K562 (cell line): ENCODE results near the gene TUT4. TPM values are rescaled to one million over a fixed set of nuclear protein-coding genes. Genes with fewer than 3 reads are reported as not detected.

Experiments used
- ATAC-seq: fragments of 200-7000 bp; cut with Tn5 transposase; 3 replicates; pipeline ENCODE4 v1.9.1; 2020; ENCODE audit warnings: moderate library complexity
- BruUV-seq: library from RNA; stranded (reverse); fragments of 400-500 nt; replicated peaks from 2 replicates; lab custom pipeline; 2021; lab: Mats Ljungman, UMichigan
- CTCF ChIA-PET: fragments of 300-600 bp; formaldehyde crosslinking; extraction: SDS; loops from one replicate; lab custom pipeline; 2021; ENCODE audit warnings: low intra/inter-chr PET ratio; lab: Yijun Ruan, JAX
- POLR2A ChIA-PET: fragments of 300-600, 350-650 bp; sonication (Branson Sonifier 250); formaldehyde crosslinking; extraction: SDS; loops from one replicate; lab custom pipeline; 2021; ENCODE audit warnings: antibody characterized with exemption, inconsistent platforms; lab: Yijun Ruan, JAX
- DNase-seq, 4 experiments: peaks; one replicate each; pipeline versions ENCODE4 v3.0.0 to v3.0.0-alpha.2; 2011 to 2018; ENCODE audit warnings: low spot score in 3 of 4, mixed read lengths in 3 of 4; ENCODE audit errors: extremely low read depth in 1 of 4
- FAIRE-seq: peaks from 2 replicates; lab custom pipeline; 2011; peaks lifted over from hg19 to GRCh38; lab: Jason Lieb, UNC
- H2AFZ ChIP-seq: 2 replicates; pipeline ENCODE4 v1.6.0; 2011; ENCODE audit warnings: low read depth, low read length, control low read depth, inconsistent platforms
- H3K27ac ChIP-seq: fragments of 200-600 bp; 3 replicates; pipeline ENCODE4 v1.8.0; 2011; ENCODE audit warnings: low read depth, mild to moderate bottlenecking, control low read depth, inconsistent platforms, low read length, moderate library complexity, mixed read lengths; ENCODE audit errors: extremely low read depth
- H3K27me3 ChIP-seq, 2 experiments: fragments of 300-600 bp in 1 of 2; 2 replicates in 1 of 2; 3 replicates in 1 of 2; pipeline versions ENCODE4 v1.6.0 to v1.8.0; 2011; ENCODE audit warnings: inconsistent platforms in 2 of 2, low read length in 2 of 2, mild to moderate bottlenecking in 1 of 2, mixed read lengths in 1 of 2, moderate library complexity in 1 of 2; ENCODE audit not compliant: control insufficient read depth in 2 of 2, insufficient read depth in 2 of 2
- H3K36me3 ChIP-seq: fragments of 300-600 bp; 3 replicates; pipeline ENCODE4 v1.8.0; 2011; ENCODE audit warnings: mild to moderate bottlenecking, low read length, inconsistent platforms; ENCODE audit not compliant: control insufficient read depth, insufficient read depth
- H3K4me1 ChIP-seq, 2 experiments: fragments of 200-600 bp in 1 of 2; replicated peaks in 1 of 2; 2 replicates in 1 of 2; 3 replicates in 1 of 2; pipeline versions ENCODE4 v1.5.1 to v1.8.0; 2011; ENCODE audit warnings: inconsistent platforms in 2 of 2, low read length in 2 of 2, mild to moderate bottlenecking in 1 of 2, mixed read lengths in 1 of 2, moderate library complexity in 1 of 2; ENCODE audit not compliant: control insufficient read depth in 2 of 2, insufficient read depth in 2 of 2
- H3K4me2 ChIP-seq: 2 replicates; pipeline ENCODE4 v1.6.1; 2011; ENCODE audit warnings: low read length, control low read depth, inconsistent platforms, mixed read lengths; ENCODE audit not compliant: insufficient read depth
- H3K4me3 ChIP-seq: fragments of 200-600 bp; sonication (generic), shearing (Covaris generic); 2 replicates; pipeline ENCODE4 v1.5.1; 2016; ENCODE audit warnings: control low read depth, inconsistent platforms
- H3K79me2 ChIP-seq: fragments of 200-600 bp; 3 replicates; pipeline ENCODE4 v1.8.0; 2011; ENCODE audit warnings: low read length, inconsistent platforms; ENCODE audit not compliant: control insufficient read depth, insufficient read depth
- H3K9ac ChIP-seq, 2 experiments: 2 replicates each; pipeline versions ENCODE4 v1.6.0 to v1.6.1; 2011; ENCODE audit warnings: low read depth in 2 of 2, low read length in 2 of 2, control low read depth in 1 of 2, inconsistent platforms in 1 of 2, mild to moderate bottlenecking in 1 of 2, mixed read lengths in 1 of 2; ENCODE audit not compliant: insufficient read depth in 1 of 2
- H3K9me1 ChIP-seq: one replicate; pipeline ENCODE4 v1.6.0; 2011; ENCODE audit warnings: inconsistent platforms, mild to moderate bottlenecking, low read length, moderate library complexity; ENCODE audit not compliant: control insufficient read depth, insufficient read depth
- H3K9me3 ChIP-seq: replicated peaks from 2 replicates; pipeline ENCODE4 v1.5.1; 2011; ENCODE audit warnings: low read depth, low read length, inconsistent platforms; ENCODE audit not compliant: control insufficient read depth, insufficient read depth
- H4K20me1 ChIP-seq: replicated peaks from 2 replicates; pipeline ENCODE4 v1.6.1; 2011; ENCODE audit warnings: low read length, inconsistent platforms, mixed read lengths; ENCODE audit not compliant: control insufficient read depth, insufficient read depth
- BHLHE40 ChIP-seq: IDR thresholded peaks from 2 replicates; pipeline ENCODE4 v1.6.1; 2011; ENCODE audit warnings: low read length, improper control_type of control experiment
- MEIS2 ChIP-seq: fragments of 450-650 bp; IDR thresholded peaks from 2 replicates; pipeline ENCODE4 v1.6.1; 2014; ENCODE audit warnings: mild to moderate bottlenecking; ENCODE audit not compliant: partially characterized antibody
- TFE3 ChIP-seq: fragments of 450-650 bp; formaldehyde crosslinking; IDR thresholded peaks from 2 replicates; pipeline ENCODE4 v1.4.0; 2020; ENCODE audit warnings: mild to moderate bottlenecking, mixed read lengths
- YY1 ChIP-seq, 3 experiments: IDR thresholded peaks; 2 replicates each; pipeline ENCODE4 v1.6.1; 2011; ENCODE audit warnings: low read length in 2 of 3, mild to moderate bottlenecking in 2 of 3, moderate library complexity in 2 of 3, borderline replicate concordance in 1 of 3, control low read depth in 1 of 3, low read depth in 1 of 3; ENCODE audit not compliant: insufficient read depth in 3 of 3, insufficient replicate concordance in 2 of 3, control insufficient read depth in 1 of 3, insufficient read length in 1 of 3; ENCODE audit errors: extremely low read depth in 1 of 3
- ZKSCAN3 ChIP-seq: fragments of 250-450 bp; sonication (Bioruptor Pico); IDR thresholded peaks from 2 replicates; pipeline ENCODE4 v1.4.0; 2020
- ZNF518B ChIP-seq: fragments of 250-450 bp; sonication (Bioruptor Pico); IDR thresholded peaks from 2 replicates; pipeline ENCODE4 v1.5.0; 2021; ENCODE audit warnings: mild to moderate bottlenecking, moderate library complexity
- WGBS: fragments of 100-300 bp; shearing (Covaris generic); methylation state at CpG from one replicate; pipeline ENCODE4 v1.1.6; 2016; ENCODE audit warnings: low coverage, mixed read lengths; ENCODE audit not compliant: insufficient coverage; ENCODE audit errors: missing lambda C conversion rate; 5-methylcytosine and 5-hydroxymethylcytosine counted together
- in situ Hi-C: fragments of 300-500 bp; cut with MboI; formaldehyde crosslinking; loops from 4 replicates; pipeline ENCODE4 v1.15.0; 2018; ENCODE audit warnings: inconsistent platforms, mixed read lengths
- intact Hi-C: fragments of 100-400 bp; cut with micrococcal nuclease; formaldehyde crosslinking; loops from 2 replicates; pipeline ENCODE4 v1.14.2; 2022
- polyA plus RNA-seq, 8 experiments: library from polyadenylated mRNA; depleted of rRNA in 4 of 8; stranded (reverse) in 5 of 8; unstranded in 3 of 8; fragments of >200 nt; fragmentation: Nextera tagmentation in 2 of 8; fragmentation: Illumina TruSeq in 1 of 8; extraction: Ambion mirVana in 2 of 8; extraction: Trizol in 1 of 8; gene quantifications; 2 replicates each; pipeline versions ENCODE4 v1.2.1 to v1.2.3, GENCODE V29; 2011 to 2014; ENCODE audit warnings: inconsistent platforms in 1 of 8, missing spikeins in 1 of 8
- total RNA-seq, 7 experiments: library from RNA; depleted of rRNA in 6 of 7; stranded (reverse); fragments of >200 nt in 6 of 7; fragmentation: Illumina TruSeq in 2 of 7; extraction: Trizol in 2 of 7; gene quantifications; 2 replicates each; pipeline versions ENCODE4 v1.2.1 to v1.2.3, GENCODE V29; 2011 to 2021; ENCODE audit warnings: low replicate concordance in 1 of 7
- TF ChIP-seq, protein P1 (sequence below): sonication (generic); formaldehyde crosslinking; IDR thresholded peaks from 2 replicates; pipeline ENCODE4 v1.4.0; 2020; ENCODE audit warnings: mild to moderate bottlenecking, missing genetic modification reagents

TUT4 gene
- total and polyA plus RNA-seq, 9 of the 15 experiments (the other 6 are each of a cell fraction or from before 2014, with no cell fraction given): 15.8 to 53.5 (median 36.7) TPM

DNA sequence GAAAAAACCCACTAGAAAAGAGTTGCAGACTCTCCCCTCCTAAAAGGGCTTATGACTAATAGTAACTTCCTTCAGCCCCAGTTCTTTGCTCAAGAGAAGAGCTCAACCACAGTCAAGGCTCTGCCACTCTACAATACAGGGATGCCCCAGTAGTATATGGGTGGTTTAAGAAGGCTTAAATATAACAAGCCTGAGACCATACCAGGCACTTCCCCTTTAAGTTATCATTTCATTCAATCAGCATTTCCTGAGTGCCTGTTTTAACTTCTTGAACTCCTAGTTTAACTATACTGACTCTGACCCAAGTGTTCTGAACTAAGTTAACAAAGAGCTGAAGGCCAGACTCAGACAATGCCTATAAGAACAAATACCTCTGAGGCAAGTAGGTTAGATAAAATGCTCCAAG is 128.7 kb downstream of the TUT4 start (continued):
- no peak for TF ChIP-seq ZNF518B (CRISPR knock-in tag)
- TF ChIP-seq, protein P1, sequence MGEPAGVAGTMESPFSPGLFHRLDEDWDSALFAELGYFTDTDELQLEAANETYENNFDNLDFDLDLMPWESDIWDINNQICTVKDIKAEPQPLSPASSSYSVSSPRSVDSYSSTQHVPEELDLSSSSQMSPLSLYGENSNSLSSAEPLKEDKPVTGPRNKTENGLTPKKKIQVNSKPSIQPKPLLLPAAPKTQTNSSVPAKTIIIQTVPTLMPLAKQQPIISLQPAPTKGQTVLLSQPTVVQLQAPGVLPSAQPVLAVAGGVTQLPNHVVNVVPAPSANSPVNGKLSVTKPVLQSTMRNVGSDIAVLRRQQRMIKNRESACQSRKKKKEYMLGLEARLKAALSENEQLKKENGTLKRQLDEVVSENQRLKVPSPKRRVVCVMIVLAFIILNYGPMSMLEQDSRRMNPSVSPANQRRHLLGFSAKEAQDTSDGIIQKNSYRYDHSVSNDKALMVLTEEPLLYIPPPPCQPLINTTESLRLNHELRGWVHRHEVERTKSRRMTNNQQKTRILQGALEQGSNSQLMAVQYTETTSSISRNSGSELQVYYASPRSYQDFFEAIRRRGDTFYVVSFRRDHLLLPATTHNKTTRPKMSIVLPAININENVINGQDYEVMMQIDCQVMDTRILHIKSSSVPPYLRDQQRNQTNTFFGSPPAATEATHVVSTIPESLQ (CRISPR knock-in tag): no peak

DNA sequence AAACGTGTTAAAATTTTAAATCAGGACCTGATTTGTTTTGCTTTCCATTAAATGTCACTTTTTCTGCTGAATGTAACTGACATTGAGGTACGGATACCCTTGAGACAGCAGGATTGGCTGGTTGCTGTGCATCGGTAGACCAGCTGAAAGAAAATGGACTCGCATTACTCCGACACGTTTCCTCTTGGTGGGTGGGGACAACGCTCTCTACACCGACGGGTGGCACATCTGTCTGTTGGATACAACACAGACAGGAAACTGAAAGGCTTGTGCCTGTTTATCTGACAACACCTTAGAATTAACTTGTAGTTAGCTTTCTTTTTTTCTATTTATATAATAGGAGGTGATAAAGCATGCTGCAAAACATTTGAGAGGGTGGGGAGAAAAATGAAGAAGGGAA is 129.1 kb downstream of the TUT4 start:
- DNase-seq (peak in 2 of 4 experiments; percentile 57 to 59), ATAC-seq (peak; percentile 82), FAIRE-seq (peak; percentile 35)
- Histone ChIP-seq H3K9me3 (no peaks in the 10 kb centered on the region), H3K27ac (peak overlapping the region; percentile 56; the same call in 2 of the 3 replicates), H3K79me2 (no peaks in the 10 kb centered on the region), H3K27me3 (no peaks in the 10 kb centered on the region), H2AFZ (peak overlapping the region; percentile 35), H3K4me1 (peaks cover 0 to 21% of the 10 kb centered on the region in 2 experiments; a peak in 4 of 5 replicates), H3K4me3 (no peak overlapping the region), H3K36me3 (peaks cover 53% of the 10 kb centered on the region), H3K4me2 (peak overlapping the region; percentile 9; the same call in 1 of the 2 replicates), H3K9ac (no peak overlapping the region), H4K20me1 (no peaks in the 10 kb centered on the region), H3K9me1 (no peaks in the 10 kb centered on the region)
- ChIA-PET POLR2A (interaction anchor here (0.5 to 2.1 kb wide), 6 partner anchors 9 to 238 kb away, joined by 3 to 10 read pairs (median 6); partner anchors contain the start of genes ORC1 and PRPF38A), CTCF (no interaction called here)
- in situ Hi-C loops (no loop called here), intact Hi-C loops (no loop called here)
- WGBS: 12% methylated on average over 9 of the region's 9 CpGs
- no TSS peak for BruUV-seq
- TF ChIP-seq ZKSCAN3 (CRISPR knock-in tag) (no peak), MEIS2 (peak; percentile 15), BHLHE40 (0 out of 2 replicates have a peak, but pooled peaks have one; percentile 12), TFE3 (CRISPR knock-in tag) (no peak), YY1 (IDR thresholded peaks at IDR 0.05; ENCODE audit: borderline replicate concordance in 1 of 3, control insufficient read depth in 1 of 3, extremely low read depth in 1 of 3, insufficient read depth in 3 of 3, insufficient read length in 1 of 3, insufficient replicate concordance in 2 of 3, low read depth in 1 of 3, low read length in 2 of 3) (peak in 2 of 3 experiments; percentile 34 to 69)
